GM18502 (cell line): ENCODE data around the gene SELENOK.
A peak's percentile ranks its signal among the peaks of the same experiment; 100 is the strongest.

Experiments used
- ATAC-seq: cut with Tn5 transposase; IDR thresholded peaks from one replicate; pipeline ENCODE4 v1.9.1; 2021; ENCODE audit warnings: mild to moderate bottlenecking; ENCODE audit not compliant: unreplicated experiment, poor library complexity

Gene SELENOK

GRCh38 chr3:53844262-53845102 lies 47.2 kb downstream of the SELENOK start:
- ATAC-seq = peak; percentile 21

- ATAC-seq = peak; percentile 46
These were observed 48.2 kb downstream of the SELENOK start for GRCh38 chr3:53843195-53844177.

- ATAC-seq = no peak
These were observed 49.0 kb downstream of the SELENOK start for GRCh38 chr3:53842436-53843194.

GRCh38 chr3:53841296-53841695 lies 50.4 kb downstream of the SELENOK start:
- no peak for ATAC-seq

GRCh38 chr3:53837331-53837730 lies 54.3 kb downstream of the SELENOK start:
- ATAC-seq = no peak

- no peak for ATAC-seq
These were observed 55.4 kb downstream of the SELENOK start for GRCh38 chr3:53836084-53836872.

- ATAC-seq = no peak
These were observed 56.4 kb downstream of the SELENOK start for GRCh38 chr3:53835257-53835656.

- no peak for ATAC-seq
These were observed 57.1 kb downstream of the SELENOK start for GRCh38 chr3:53834429-53835095.
